HepG2 (cell line): ENCODE data around the gene SPOP. TPM values are rescaled to one million over a fixed set of nuclear protein-coding genes. Genes with fewer than 3 reads are reported as not detected.

Experiments used
- CCAR2 ChIP-seq: fragments of 200-400 bp; formaldehyde crosslinking; optimal IDR thresholded peaks from 2 replicates; pipeline ENCODE3; 2018; ENCODE audit warnings: low read depth, mild to moderate bottlenecking, low read length, moderate library complexity
- CREB1 ChIP-seq, 2 experiments: fragments of 450-650 bp in 1 of 2; IDR thresholded peaks; 2 replicates each; pipeline ENCODE4 v1.6.1; 2016 to 2017; ENCODE audit warnings: control low read depth in 1 of 2, mild to moderate bottlenecking in 1 of 2, missing compliant biosample characterization in 1 of 2, missing genetic modification characterization in 1 of 2
- JARID2 ChIP-seq: sonication (generic); formaldehyde crosslinking; IDR thresholded peaks from 2 replicates; pipeline ENCODE4 v1.8.1; 2023; ENCODE audit warnings: missing genetic modification reagents, inconsistent platforms; ENCODE audit not compliant: insufficient replicate concordance
- KLF15 ChIP-seq: sonication (generic); formaldehyde crosslinking; IDR thresholded peaks from 2 replicates; pipeline ENCODE4 v1.8.1; 2023; ENCODE audit warnings: borderline replicate concordance, mild to moderate bottlenecking, inconsistent platforms, missing genetic modification reagents, mixed read lengths
- MBNL3 ChIP-seq: fragments of 250-450 bp; sonication (Bioruptor Pico); conservative IDR thresholded peaks from 2 replicates; pipeline ENCODE4 v1.8.0; 2022; ENCODE audit warnings: mild to moderate bottlenecking, inconsistent platforms
- MIER3 ChIP-seq: IDR thresholded peaks from 2 replicates; pipeline ENCODE4 v1.6.1; 2016; ENCODE audit warnings: missing compliant biosample characterization, borderline replicate concordance
- MLLT10 ChIP-seq: sonication (generic); formaldehyde crosslinking; IDR thresholded peaks from 2 replicates; pipeline ENCODE4 v1.4.0; 2020; ENCODE audit warnings: missing genetic modification reagents
- MTF2 ChIP-seq: sonication (generic); formaldehyde crosslinking; IDR thresholded peaks from 2 replicates; pipeline ENCODE4 v1.5.0; 2020; ENCODE audit warnings: missing genetic modification reagents, borderline replicate concordance
- MYNN ChIP-seq: sonication (generic); formaldehyde crosslinking; IDR thresholded peaks from 2 replicates; pipeline ENCODE4 v1.4.0; 2020; ENCODE audit warnings: mild to moderate bottlenecking, low read depth, missing genetic modification reagents
- PRMT3 ChIP-seq: sonication (generic); formaldehyde crosslinking; IDR thresholded peaks from 2 replicates; pipeline ENCODE4 v1.8.1; 2022; ENCODE audit warnings: low read depth, mild to moderate bottlenecking, moderate library complexity, missing genetic modification reagents, borderline replicate concordance
- SP140L ChIP-seq: sonication (generic); formaldehyde crosslinking; IDR thresholded peaks from 2 replicates; pipeline ENCODE4 v1.4.0; 2020; ENCODE audit warnings: missing genetic modification reagents, borderline replicate concordance
- SP4 ChIP-seq: sonication (generic); formaldehyde crosslinking; IDR thresholded peaks from 2 replicates; pipeline ENCODE4 v1.8.1; 2023; ENCODE audit warnings: mild to moderate bottlenecking, missing genetic modification reagents
- TOPORS ChIP-seq: sonication (generic); formaldehyde crosslinking; IDR thresholded peaks from 2 replicates; pipeline ENCODE4 v1.8.0; 2023; ENCODE audit warnings: mild to moderate bottlenecking, missing genetic modification reagents
- TRIM24 ChIP-seq: sonication (generic); formaldehyde crosslinking; IDR thresholded peaks from 2 replicates; pipeline ENCODE4 v1.8.0; 2022; ENCODE audit warnings: mild to moderate bottlenecking, missing genetic modification reagents
- ZNF280B ChIP-seq: sonication (generic); formaldehyde crosslinking; IDR thresholded peaks from 2 replicates; pipeline ENCODE4 v1.5.0; 2020; ENCODE audit warnings: missing genetic modification reagents, mild to moderate bottlenecking, borderline replicate concordance
- ZNF331 ChIP-seq: sonication (generic); formaldehyde crosslinking; IDR thresholded peaks from 2 replicates; pipeline ENCODE4 v1.4.0; 2020; ENCODE audit warnings: missing genetic modification reagents
- ZNF367 ChIP-seq: sonication (generic); formaldehyde crosslinking; IDR thresholded peaks from 2 replicates; pipeline ENCODE4 v1.4.0; 2020; ENCODE audit warnings: missing genetic modification reagents, borderline replicate concordance
- ZNF460 ChIP-seq: sonication (generic); formaldehyde crosslinking; IDR thresholded peaks from 2 replicates; pipeline ENCODE4 v1.5.1; 2020; ENCODE audit warnings: missing genetic modification reagents, mild to moderate bottlenecking, borderline replicate concordance
- ZNF598 ChIP-seq: sonication (generic); formaldehyde crosslinking; IDR thresholded peaks from 2 replicates; pipeline ENCODE4 v1.5.1; 2020; ENCODE audit warnings: mild to moderate bottlenecking, missing genetic modification reagents, borderline replicate concordance
- ZNF773 ChIP-seq: sonication (generic); formaldehyde crosslinking; IDR thresholded peaks from 2 replicates; pipeline ENCODE4 v1.4.0; 2020; ENCODE audit warnings: missing genetic modification reagents, borderline replicate concordance
- ZNF83 ChIP-seq: sonication (generic); formaldehyde crosslinking; IDR thresholded peaks from 2 replicates; pipeline ENCODE4 v1.4.0; 2020; ENCODE audit warnings: missing genetic modification reagents, mild to moderate bottlenecking, borderline replicate concordance
- polyA plus RNA-seq, 8 experiments: library from polyadenylated mRNA; depleted of rRNA in 3 of 8; stranded (reverse) in 7 of 8; unstranded in 1 of 8; fragments of >200 nt; fragmentation: Illumina TruSeq in 4 of 8; extraction: Trizol in 4 of 8; gene quantifications; 2 replicates each; pipeline versions ENCODE4 v1.2.1 to v1.2.3, GENCODE V29; 2011 to 2016; ENCODE audit warnings: low read depth in 4 of 8, missing spikeins in 1 of 8, mixed read lengths in 1 of 8; ENCODE audit not compliant: insufficient read depth in 1 of 8
- total RNA-seq, 5 experiments: library from RNA; depleted of rRNA; stranded (reverse); fragments of >200 nt; fragmentation: Illumina TruSeq; extraction: Trizol; gene quantifications; 2 replicates each; pipeline ENCODE4 v1.2.3, GENCODE V29; 2016; ENCODE audit warnings: low read depth in 1 of 5
- TF ChIP-seq, protein P1 (sequence below), 2 experiments: sonication (generic) in 1 of 2; formaldehyde crosslinking in 1 of 2; IDR thresholded peaks; 2 replicates each; pipeline versions ENCODE4 v1.4.0 to v1.6.1; 2018 to 2020; ENCODE audit warnings: missing genetic modification reagents in 2 of 2, borderline replicate concordance in 1 of 2, low read depth in 1 of 2, mild to moderate bottlenecking in 1 of 2, missing biosample characterization in 1 of 2
- TF ChIP-seq, protein P2 (sequence below): IDR thresholded peaks from 2 replicates; pipeline ENCODE4 v1.6.1; 2016; ENCODE audit warnings: mild to moderate bottlenecking

The SPOP gene
- total and polyA plus RNA-seq, 2 of the 13 experiments (the other 11 are each of a cell fraction or from before 2014, with no cell fraction given), result 52.8 to 60.8 TPM

DNA sequence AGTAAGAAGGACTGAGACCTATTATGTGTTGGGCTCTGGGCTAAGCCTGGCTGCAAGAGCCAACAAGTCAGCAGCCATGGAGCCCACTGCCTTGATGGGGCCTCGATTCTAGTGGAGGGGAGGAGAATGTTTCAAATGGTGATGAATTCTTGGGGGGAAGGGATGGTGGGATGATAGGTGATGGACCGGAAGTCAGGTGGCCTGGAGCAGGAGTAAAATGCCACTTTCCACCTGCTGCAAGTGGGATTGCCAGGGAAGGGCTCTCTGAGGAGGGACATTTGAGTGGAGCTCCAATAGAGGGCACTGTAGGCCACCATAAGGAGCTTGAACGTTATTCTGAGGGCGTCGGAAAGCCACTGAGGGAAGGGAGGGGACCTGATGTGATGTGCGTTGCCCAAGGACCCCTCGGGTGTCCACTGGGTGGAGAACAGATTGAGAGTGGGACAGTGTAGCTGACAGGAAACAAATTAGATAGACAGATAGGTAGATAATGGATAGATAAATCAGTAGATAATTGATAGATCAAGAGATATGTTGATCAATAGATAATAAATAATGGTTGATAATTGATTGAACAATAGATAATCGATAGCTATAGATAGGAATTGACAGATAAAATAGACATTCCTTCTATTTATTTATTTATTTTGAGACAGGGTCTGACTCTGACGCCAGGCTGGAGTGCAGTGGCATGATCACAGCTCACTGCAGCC lies 120.4 kb downstream of the SPOP start (continued):
- TF ChIP-seq CREB1 (IDR thresholded peaks at IDR 0.05), result no peak
- no peak for TF ChIP-seq CREB1 (CRISPR knock-in tag; IDR thresholded peaks at IDR 0.05)
- no peak for TF ChIP-seq ZNF83 (CRISPR knock-in tag)
- TF ChIP-seq TOPORS (CRISPR knock-in tag), result 0 out of 2 replicates have a peak, but pooled peaks have one; percentile 25
- no peak for TF ChIP-seq PRMT3
- no peak for TF ChIP-seq JARID2 (CRISPR knock-in tag)
- TF ChIP-seq, protein P1, sequence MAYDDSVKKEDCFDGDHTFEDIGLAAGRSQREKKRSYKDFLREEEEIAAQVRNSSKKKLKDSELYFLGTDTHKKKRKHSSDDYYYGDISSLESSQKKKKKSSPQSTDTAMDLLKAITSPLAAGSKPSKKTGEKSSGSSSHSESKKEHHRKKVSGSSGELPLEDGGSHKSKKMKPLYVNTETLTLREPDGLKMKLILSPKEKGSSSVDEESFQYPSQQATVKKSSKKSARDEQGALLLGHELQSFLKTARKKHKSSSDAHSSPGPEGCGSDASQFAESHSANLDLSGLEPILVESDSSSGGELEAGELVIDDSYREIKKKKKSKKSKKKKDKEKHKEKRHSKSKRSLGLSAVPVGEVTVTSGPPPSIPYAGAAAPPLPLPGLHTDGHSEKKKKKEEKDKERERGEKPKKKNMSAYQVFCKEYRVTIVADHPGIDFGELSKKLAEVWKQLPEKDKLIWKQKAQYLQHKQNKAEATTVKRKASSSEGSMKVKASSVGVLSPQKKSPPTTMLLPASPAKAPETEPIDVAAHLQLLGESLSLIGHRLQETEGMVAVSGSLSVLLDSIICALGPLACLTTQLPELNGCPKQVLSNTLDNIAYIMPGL (CRISPR knock-in tag; IDR thresholded peaks at IDR 0.05; ENCODE audit: borderline replicate concordance in 1 of 2, low read depth in 1 of 2), result peak; percentile 33 to 48; a peak in 1 of 4 replicates
- TF ChIP-seq ZNF331 (CRISPR knock-in tag), result no peak
- TF ChIP-seq TRIM24 (CRISPR knock-in tag), result no peak
- TF ChIP-seq MIER3, result 0 out of 2 replicates have a peak, but pooled peaks have one; percentile 39
- peak; percentile 44; the same call in 1 of the 2 replicates for TF ChIP-seq MTF2 (CRISPR knock-in tag)
- TF ChIP-seq ZNF280B, result no peak
- TF ChIP-seq ZNF460 (CRISPR knock-in tag), result no peak
- no peak for TF ChIP-seq CCAR2
- no peak for TF ChIP-seq SP4 (CRISPR knock-in tag)
- TF ChIP-seq MLLT10, result no peak
- TF ChIP-seq MBNL3 (CRISPR knock-in tag), result no peak
- TF ChIP-seq SP140L (CRISPR knock-in tag), result no peak
- no peak for TF ChIP-seq MYNN (CRISPR knock-in tag)
- no peak for TF ChIP-seq ZNF773
- peak; percentile 51; the same call in 1 of the 2 replicates for TF ChIP-seq ZNF598 (CRISPR knock-in tag)
- TF ChIP-seq ZNF367 (CRISPR knock-in tag), result no peak
- TF ChIP-seq, protein P2, sequence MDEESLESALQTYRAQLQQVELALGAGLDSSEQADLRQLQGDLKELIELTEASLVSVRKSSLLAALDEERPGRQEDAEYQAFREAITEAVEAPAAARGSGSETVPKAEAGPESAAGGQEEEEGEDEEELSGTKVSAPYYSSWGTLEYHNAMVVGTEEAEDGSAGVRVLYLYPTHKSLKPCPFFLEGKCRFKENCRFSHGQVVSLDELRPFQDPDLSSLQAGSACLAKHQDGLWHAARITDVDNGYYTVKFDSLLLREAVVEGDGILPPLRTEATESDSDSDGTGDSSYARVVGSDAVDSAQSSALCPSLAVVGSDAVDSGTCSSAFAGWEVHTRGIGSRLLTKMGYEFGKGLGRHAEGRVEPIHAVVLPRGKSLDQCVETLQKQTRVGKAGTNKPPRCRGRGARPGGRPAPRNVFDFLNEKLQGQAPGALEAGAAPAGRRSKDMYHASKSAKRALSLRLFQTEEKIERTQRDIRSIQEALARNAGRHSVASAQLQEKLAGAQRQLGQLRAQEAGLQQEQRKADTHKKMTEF, result 0 out of 2 replicates have a peak, but pooled peaks have one; percentile 32
- no peak for TF ChIP-seq KLF15 (CRISPR knock-in tag)
